ENCODE measurements around the gene TMTC1. TPM values are rescaled to one million over a fixed set of nuclear protein-coding genes. Genes with fewer than 3 reads are reported as not detected.

The TMTC1 gene
- total RNA-seq, 2 experiments from 2014 or later: not detected

DNA sequence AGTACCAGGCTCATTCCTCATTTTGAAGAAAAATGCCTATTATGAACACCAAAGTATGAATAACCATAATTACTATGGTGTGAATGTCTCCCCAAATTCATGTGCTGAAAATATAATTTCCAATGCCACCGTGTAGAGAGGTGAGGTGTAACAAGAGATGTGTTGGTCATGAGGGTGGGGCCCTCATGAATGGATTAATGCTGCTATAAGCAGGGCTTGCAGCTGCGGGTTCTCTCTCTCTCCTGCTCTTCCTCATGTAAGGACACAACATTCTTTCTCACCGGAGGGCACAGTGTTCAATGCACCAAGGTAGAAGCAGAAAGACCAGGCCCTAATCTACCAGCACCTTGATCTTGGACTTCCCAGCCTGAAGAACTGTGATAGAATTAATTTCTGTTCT, 70.0 kb downstream of the TMTC1 start:
- Mint-ChIP-seq H3K27me3 (peaks cover 4% of the 10 kb centered on the region), H3K9me3 (no peaks in the 10 kb centered on the region), H3K4me1 (ENCODE audit: low read depth) (no peaks in the 10 kb centered on the region), H3K4me3 (no peak overlapping the region), H3K27ac (no peak overlapping the region), H3K36me3 (ENCODE audit: low read depth) (no peaks in the 10 kb centered on the region)
- Histone ChIP-seq H3K9me3 (ENCODE audit: control insufficient read depth in 1 of 2, insufficient read depth in 1 of 2, low read length in 2 of 2) (no peaks in the 10 kb centered on the region), H3K36me3 (ENCODE audit: insufficient read depth, low read length) (no peaks in the 10 kb centered on the region), H3K27ac (ENCODE audit: low read depth in 1 of 2, low read length in 2 of 2) (no peak overlapping the region), H3K4me3 (ENCODE audit: low read length) (no peak overlapping the region), H3K4me1 (ENCODE audit: insufficient read depth, low read length) (no peaks in the 10 kb centered on the region), H3K27me3 (ENCODE audit: control insufficient read depth in 1 of 2, insufficient read depth in 2 of 2, low read length in 2 of 2) (no peaks in the 10 kb centered on the region)
- DNase-seq (no peak), ATAC-seq (ENCODE audit: poor library complexity) (no peak)
- TF ChIP-seq, protein P1, sequence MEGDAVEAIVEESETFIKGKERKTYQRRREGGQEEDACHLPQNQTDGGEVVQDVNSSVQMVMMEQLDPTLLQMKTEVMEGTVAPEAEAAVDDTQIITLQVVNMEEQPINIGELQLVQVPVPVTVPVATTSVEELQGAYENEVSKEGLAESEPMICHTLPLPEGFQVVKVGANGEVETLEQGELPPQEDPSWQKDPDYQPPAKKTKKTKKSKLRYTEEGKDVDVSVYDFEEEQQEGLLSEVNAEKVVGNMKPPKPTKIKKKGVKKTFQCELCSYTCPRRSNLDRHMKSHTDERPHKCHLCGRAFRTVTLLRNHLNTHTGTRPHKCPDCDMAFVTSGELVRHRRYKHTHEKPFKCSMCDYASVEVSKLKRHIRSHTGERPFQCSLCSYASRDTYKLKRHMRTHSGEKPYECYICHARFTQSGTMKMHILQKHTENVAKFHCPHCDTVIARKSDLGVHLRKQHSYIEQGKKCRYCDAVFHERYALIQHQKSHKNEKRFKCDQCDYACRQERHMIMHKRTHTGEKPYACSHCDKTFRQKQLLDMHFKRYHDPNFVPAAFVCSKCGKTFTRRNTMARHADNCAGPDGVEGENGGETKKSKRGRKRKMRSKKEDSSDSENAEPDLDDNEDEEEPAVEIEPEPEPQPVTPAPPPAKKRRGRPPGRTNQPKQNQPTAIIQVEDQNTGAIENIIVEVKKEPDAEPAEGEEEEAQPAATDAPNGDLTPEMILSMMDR (IDR thresholded peaks at IDR 0.05): no peak
- intact Hi-C loops (cut with DNase I, micrococcal nuclease): no loop called here
- POLR2A ChIA-PET: no interaction called here
- CTCF ChIA-PET: no interaction called here

- intact Hi-C loops (cut with DNase I, micrococcal nuclease): no loop called here
- no peak overlapping the region for H3K27ac Mint-ChIP-seq
- CTCF ChIA-PET: no interaction called here
- no peaks in the 10 kb centered on the region for H3K4me1 ChIP-seq (ENCODE audit: insufficient read depth, low read length)
- no peaks in the 10 kb centered on the region for H3K36me3 ChIP-seq (ENCODE audit: insufficient read depth, low read length)
- H3K4me3 ChIP-seq (ENCODE audit: low read length): no peak overlapping the region
- H3K27me3 Mint-ChIP-seq: peaks cover 4% of the 10 kb centered on the region
- POLR2A ChIA-PET: no interaction called here
- DNase-seq (no peak), ATAC-seq (ENCODE audit: poor library complexity) (no peak)
- no peaks in the 10 kb centered on the region for H3K36me3 Mint-ChIP-seq (ENCODE audit: low read depth)
- no peak overlapping the region for H3K4me3 Mint-ChIP-seq
- TF ChIP-seq, protein P1 (IDR thresholded peaks at IDR 0.05): no peak
- no peaks in the 10 kb centered on the region for H3K9me3 ChIP-seq (ENCODE audit: control insufficient read depth in 1 of 2, insufficient read depth in 1 of 2, low read length in 2 of 2)
- H3K27me3 ChIP-seq (ENCODE audit: control insufficient read depth in 1 of 2, insufficient read depth in 2 of 2, low read length in 2 of 2): no peaks in the 10 kb centered on the region
- H3K27ac ChIP-seq (ENCODE audit: low read depth in 1 of 2, low read length in 2 of 2): no peak overlapping the region
- H3K4me1 Mint-ChIP-seq (ENCODE audit: low read depth): no peaks in the 10 kb centered on the region
- no peaks in the 10 kb centered on the region for H3K9me3 Mint-ChIP-seq
These were observed 72.4 kb downstream of the TMTC1 start for GRCh38 chr12:29711381-29711780.

GRCh38 chr12:29710104-29710503, 73.6 kb downstream of the TMTC1 start:
- no peaks in the 10 kb centered on the region for H3K4me1 Mint-ChIP-seq (ENCODE audit: low read depth)
- no peaks in the 10 kb centered on the region for H3K36me3 ChIP-seq (ENCODE audit: insufficient read depth, low read length)
- intact Hi-C loops (cut with DNase I, micrococcal nuclease): no loop called here

More at GRCh38 chr12:29710104-29710503, 73.6 kb downstream of the TMTC1 start:
- ATAC-seq (ENCODE audit: poor library complexity): no peak
- no peaks in the 10 kb centered on the region for H3K36me3 Mint-ChIP-seq (ENCODE audit: low read depth)
- peaks cover 4% of the 10 kb centered on the region for H3K27me3 Mint-ChIP-seq
- Histone ChIP-seq H3K4me3 (ENCODE audit: low read length) (no peak overlapping the region), H3K9me3 (ENCODE audit: control insufficient read depth in 1 of 2, insufficient read depth in 1 of 2, low read length in 2 of 2) (no peaks in the 10 kb centered on the region), H3K4me1 (ENCODE audit: insufficient read depth, low read length) (no peaks in the 10 kb centered on the region), H3K27ac (ENCODE audit: low read depth in 1 of 2, low read length in 2 of 2) (no peak overlapping the region), H3K27me3 (ENCODE audit: control insufficient read depth in 1 of 2, insufficient read depth in 2 of 2, low read length in 2 of 2) (no peaks in the 10 kb centered on the region)
- POLR2A ChIA-PET: no interaction called here
- no peak overlapping the region for H3K4me3 Mint-ChIP-seq
- H3K9me3 Mint-ChIP-seq: no peaks in the 10 kb centered on the region
- CTCF ChIA-PET: no interaction called here
- no peak overlapping the region for H3K27ac Mint-ChIP-seq
- TF ChIP-seq, protein P1 (IDR thresholded peaks at IDR 0.05): no peak
- no peak for DNase-seq

All from CD4-positive, alpha-beta T cell (primary cell).